AG04450 (cell line): ENCODE results near the gene GPC5. TPM values are rescaled to one million over a fixed set of nuclear protein-coding genes. Genes with fewer than 3 reads are reported as not detected.

Source experiments
- CTCF ChIA-PET: fragments of 300-600, 350-600 bp; formaldehyde crosslinking; extraction: SDS; loops from one replicate; lab custom pipeline; 2022; ENCODE audit warnings: antibody characterized with exemption, inconsistent platforms; lab: Charles Lee
- POLR2A ChIA-PET: fragments of 350-600 bp; formaldehyde crosslinking; extraction: SDS; loops from one replicate; lab custom pipeline; 2021; ENCODE audit warnings: antibody characterized with exemption, inconsistent platforms; lab: Yijun Ruan, JAX
- DNase-seq: peaks from one replicate; pipeline ENCODE4 v3.0.0-alpha.2; 2011; ENCODE audit warnings: low read depth, low spot score
- H3K27ac ChIP-seq: one replicate; pipeline ENCODE4 v1.5.1; 2012; ENCODE audit warnings: low read depth, low read length, control low read depth
- H3K27me3 ChIP-seq: one replicate; pipeline ENCODE4 v1.6.0; 2012; ENCODE audit warnings: low read length; ENCODE audit not compliant: control insufficient read depth, insufficient read depth
- H3K4me3 ChIP-seq: 2 replicates; pipeline ENCODE4 v1.5.1; 2011; ENCODE audit warnings: mild to moderate bottlenecking, low read depth, low read length, control low read depth
- H3K9me3 ChIP-seq: 2 replicates; pipeline ENCODE4 v1.5.1; 2012; ENCODE audit warnings: low read length; ENCODE audit not compliant: control insufficient read depth, insufficient read depth
- polyA plus RNA-seq: library from polyadenylated mRNA; depleted of rRNA; stranded (reverse); fragments of >200 nt; gene quantifications from 2 replicates; pipeline ENCODE4 v1.2.3, GENCODE V29; 2011; rRNA removed
- small RNA-seq: library from RNA; depleted of rRNA; stranded (forward); fragments of <200 nt; gene quantifications from one replicate; pipeline ENCODE3, GENCODE V24; 2012; ENCODE audit warnings: low read depth; ENCODE audit not compliant: insufficient read length
- TF ChIP-seq, protein P1 (sequence below): IDR thresholded peaks from 2 replicates; pipeline ENCODE4 v1.5.1; 2011; ENCODE audit warnings: low read depth, low read length, control low read depth, inconsistent platforms

The GPC5 gene
- polyA plus RNA-seq, 1 experiment = 3.6 TPM

DNA sequence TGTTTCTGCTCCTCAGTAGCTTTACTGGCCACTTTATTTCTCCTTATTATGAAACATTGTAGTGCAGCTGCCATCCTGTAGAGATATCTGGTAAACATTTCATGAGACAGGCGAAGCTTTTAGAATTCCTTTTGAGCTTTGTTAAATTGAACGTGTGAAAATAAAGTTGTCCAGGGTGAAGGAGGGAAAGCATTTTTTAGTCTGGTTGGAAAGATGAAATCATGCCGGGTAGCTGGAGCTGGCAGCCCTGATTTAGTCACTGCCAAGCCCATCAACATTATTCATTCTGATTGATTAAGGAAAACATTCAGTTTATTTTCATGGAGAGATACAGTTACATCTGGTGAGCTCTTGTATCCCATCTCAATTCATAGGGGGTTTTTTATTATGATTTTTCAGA is 1502.0 kb downstream of the GPC5 start:
- ChIA-PET CTCF (interaction anchor here (0.7 kb wide), 1 partner anchor 218 kb away, joined by 4 read pairs; no protein-coding TSS in a partner anchor), POLR2A (no interaction called here)
- Histone ChIP-seq H3K4me3 (no peak overlapping the region), H3K27me3 (no peaks in the 10 kb centered on the region), H3K27ac (no peak overlapping the region), H3K9me3 (peaks cover 2% of the 10 kb centered on the region; the same call in 1 of the 2 replicates)
- TF ChIP-seq, protein P1, sequence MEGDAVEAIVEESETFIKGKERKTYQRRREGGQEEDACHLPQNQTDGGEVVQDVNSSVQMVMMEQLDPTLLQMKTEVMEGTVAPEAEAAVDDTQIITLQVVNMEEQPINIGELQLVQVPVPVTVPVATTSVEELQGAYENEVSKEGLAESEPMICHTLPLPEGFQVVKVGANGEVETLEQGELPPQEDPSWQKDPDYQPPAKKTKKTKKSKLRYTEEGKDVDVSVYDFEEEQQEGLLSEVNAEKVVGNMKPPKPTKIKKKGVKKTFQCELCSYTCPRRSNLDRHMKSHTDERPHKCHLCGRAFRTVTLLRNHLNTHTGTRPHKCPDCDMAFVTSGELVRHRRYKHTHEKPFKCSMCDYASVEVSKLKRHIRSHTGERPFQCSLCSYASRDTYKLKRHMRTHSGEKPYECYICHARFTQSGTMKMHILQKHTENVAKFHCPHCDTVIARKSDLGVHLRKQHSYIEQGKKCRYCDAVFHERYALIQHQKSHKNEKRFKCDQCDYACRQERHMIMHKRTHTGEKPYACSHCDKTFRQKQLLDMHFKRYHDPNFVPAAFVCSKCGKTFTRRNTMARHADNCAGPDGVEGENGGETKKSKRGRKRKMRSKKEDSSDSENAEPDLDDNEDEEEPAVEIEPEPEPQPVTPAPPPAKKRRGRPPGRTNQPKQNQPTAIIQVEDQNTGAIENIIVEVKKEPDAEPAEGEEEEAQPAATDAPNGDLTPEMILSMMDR = no peak
- no peak for DNase-seq

GRCh38 chr13:92901739-92902138 is 1503.3 kb downstream of the GPC5 start:
- peaks cover 2% of the 10 kb centered on the region; the same call in 1 of the 2 replicates for H3K9me3 ChIP-seq
- ChIA-PET POLR2A (interaction anchor here (0.7 kb wide), 1 partner anchor 1322 kb away, joined by 3 read pairs; no protein-coding TSS in a partner anchor), CTCF (interaction anchor here (1.0 kb wide), 1 partner anchor 1534 kb away, joined by 3 read pairs; no protein-coding TSS in a partner anchor)

DNA sequence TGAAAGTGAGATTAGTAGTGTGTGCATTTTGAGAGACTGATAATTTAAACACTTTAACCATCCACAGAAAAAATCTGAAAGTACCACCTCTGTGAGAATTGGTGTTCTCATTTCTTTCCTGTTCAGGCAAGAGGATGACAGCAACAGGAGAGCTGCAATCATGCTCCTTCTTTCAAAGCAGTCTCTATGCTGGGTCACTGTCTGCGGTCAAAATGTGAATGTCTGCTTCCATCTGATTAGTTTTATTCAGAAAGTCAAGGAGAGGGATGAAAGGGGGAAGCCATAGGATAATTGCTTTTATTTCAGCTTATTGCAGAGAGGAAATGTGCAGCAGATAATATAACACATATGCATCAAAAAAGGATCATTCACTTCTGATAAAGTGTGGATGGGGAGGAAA is 1514.2 kb downstream of the GPC5 start:
- Histone ChIP-seq H3K9me3 (no peaks in the 10 kb centered on the region), H3K4me3 (no peak overlapping the region), H3K27me3 (no peaks in the 10 kb centered on the region), H3K27ac (no peak overlapping the region)
- ChIA-PET POLR2A (no interaction called here), CTCF (no interaction called here)
- DNase-seq = no peak
- TF ChIP-seq, protein P1 = no peak

More at GRCh38 chr13:92901739-92902138, 1503.3 kb downstream of the GPC5 start:
- no peak for DNase-seq
- Histone ChIP-seq H3K4me3 (no peak overlapping the region), H3K27ac (no peak overlapping the region), H3K27me3 (no peaks in the 10 kb centered on the region)
- TF ChIP-seq, protein P1 = no peak

DNA sequence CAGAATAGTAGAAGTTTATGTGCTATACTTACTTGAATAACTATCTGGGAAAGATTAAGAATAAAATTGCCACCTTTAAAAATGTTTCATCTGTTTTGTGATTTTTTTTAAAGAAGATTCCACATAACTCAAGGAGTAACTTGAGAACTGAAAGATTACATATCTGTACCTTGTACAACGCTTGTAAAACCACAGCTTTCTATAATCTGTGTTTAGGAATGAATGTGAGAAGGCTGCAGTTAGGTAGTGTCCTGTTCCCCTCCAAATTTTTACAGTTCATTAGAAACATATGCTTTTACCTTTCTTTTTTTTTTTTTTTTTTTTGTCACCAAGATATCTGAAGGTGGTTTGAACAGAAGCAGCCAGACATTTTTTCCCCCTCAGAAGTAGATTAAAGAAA is 1515.4 kb downstream of the GPC5 start:
- no peaks in the 10 kb centered on the region for H3K27me3 ChIP-seq
- TF ChIP-seq, protein P1 = no peak
- no peak overlapping the region for H3K4me3 ChIP-seq
- no peak for DNase-seq
- ChIA-PET POLR2A (no interaction called here), CTCF (interaction anchor here (0.6 kb wide), 1 partner anchor 305 kb away, joined by 4 read pairs; no protein-coding TSS in a partner anchor)
- no peaks in the 10 kb centered on the region for H3K9me3 ChIP-seq
- no peak overlapping the region for H3K27ac ChIP-seq

Small RNA genes lying within 50 kb of the gene (small RNA-seq; reads per million reads assigned to genes)
- gene AL356737.1 (not detected), gene FABP5P4 (not detected), gene MIR548AS (not detected), gene RNU4ATAC3P (not detected)

Other genes starting within 250 kb of the GPC5 start
- 1.0 and 1.3 TPM in 2 replicates for gene MIR17HG, start 50.9 kb upstream of the GPC5 start, polyA plus RNA-seq